ENCODE measurements around the gene UBXN1.

GRCh38 chr11:62656796-62657429 lies 22.0 kb downstream of the UBXN1 start:
- TF ChIP-seq MYC (IDR thresholded peaks at IDR 0.05; ENCODE audit: borderline replicate concordance, low read length), result no peak
- no peak for TF ChIP-seq POLR2A (IDR thresholded peaks at IDR 0.05; ENCODE audit: low read length)
- TF ChIP-seq, protein P1, sequence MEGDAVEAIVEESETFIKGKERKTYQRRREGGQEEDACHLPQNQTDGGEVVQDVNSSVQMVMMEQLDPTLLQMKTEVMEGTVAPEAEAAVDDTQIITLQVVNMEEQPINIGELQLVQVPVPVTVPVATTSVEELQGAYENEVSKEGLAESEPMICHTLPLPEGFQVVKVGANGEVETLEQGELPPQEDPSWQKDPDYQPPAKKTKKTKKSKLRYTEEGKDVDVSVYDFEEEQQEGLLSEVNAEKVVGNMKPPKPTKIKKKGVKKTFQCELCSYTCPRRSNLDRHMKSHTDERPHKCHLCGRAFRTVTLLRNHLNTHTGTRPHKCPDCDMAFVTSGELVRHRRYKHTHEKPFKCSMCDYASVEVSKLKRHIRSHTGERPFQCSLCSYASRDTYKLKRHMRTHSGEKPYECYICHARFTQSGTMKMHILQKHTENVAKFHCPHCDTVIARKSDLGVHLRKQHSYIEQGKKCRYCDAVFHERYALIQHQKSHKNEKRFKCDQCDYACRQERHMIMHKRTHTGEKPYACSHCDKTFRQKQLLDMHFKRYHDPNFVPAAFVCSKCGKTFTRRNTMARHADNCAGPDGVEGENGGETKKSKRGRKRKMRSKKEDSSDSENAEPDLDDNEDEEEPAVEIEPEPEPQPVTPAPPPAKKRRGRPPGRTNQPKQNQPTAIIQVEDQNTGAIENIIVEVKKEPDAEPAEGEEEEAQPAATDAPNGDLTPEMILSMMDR (IDR thresholded peaks at IDR 0.05), result no peak
- TF ChIP-seq RCOR1 (IDR thresholded peaks at IDR 0.05; ENCODE audit: low read depth, low read length), result no peak
- no peak for TF ChIP-seq REST (IDR thresholded peaks at IDR 0.05)
- no peak for TF ChIP-seq RAD21 (conservative IDR thresholded peaks at IDR 0.05 in 1 of 2, IDR thresholded peaks at IDR 0.05 in 1 of 2)

All from A549 (cell line).